Psoas muscle (tissue), 8 donors: ENCODE data around the gene ZNF263. TPM values are rescaled to one million over a fixed set of nuclear protein-coding genes. Genes with fewer than 3 reads are reported as not detected.

Experiments
- ATAC-seq, 4 donors: fragments of 200-7000 bp; cut with Tn5 transposase; one replicate each; pipeline ENCODE4 v1.9.1; 2020; ENCODE audit warnings: moderate library complexity in 3 of 4, mild to moderate bottlenecking in 2 of 4
- DNase-seq, 2 donors: peaks; one replicate each; pipeline ENCODE4 v3.0.0-alpha.2; 2020
- H3K27ac ChIP-seq: fragments of 200-600 bp; one replicate; pipeline ENCODE4 v1.8.0; 2022
- H3K27me3 ChIP-seq, 3 donors: fragments of 200-600 bp in 1 of 3; one replicate each; pipeline versions ENCODE4 v1.6.1 to v1.8.0; 2013 to 2022; ENCODE audit warnings: low read length in 2 of 3, mild to moderate bottlenecking in 2 of 3, moderate library complexity in 1 of 3; ENCODE audit not compliant: insufficient read depth in 3 of 3
- H3K36me3 ChIP-seq, 2 donors: fragments of 200-600 bp in 1 of 2; one replicate each; pipeline versions ENCODE4 v1.6.1 to v1.8.0; 2013 to 2022; ENCODE audit warnings: low read depth in 1 of 2, mild to moderate bottlenecking in 1 of 2, moderate library complexity in 1 of 2; ENCODE audit not compliant: insufficient read depth in 1 of 2
- H3K4me1 ChIP-seq: fragments of 200-600 bp; one replicate; pipeline ENCODE4 v1.8.0; 2022
- H3K4me3 ChIP-seq: fragments of 200-600 bp; one replicate; pipeline ENCODE4 v1.8.0; 2022; ENCODE audit warnings: mild to moderate bottlenecking
- H3K9me3 ChIP-seq: fragments of 200-600 bp; one replicate; pipeline ENCODE4 v1.8.0; 2022
- WGBS, 3 donors: extraction: QIAGEN DNeasy Blood & Tissue Kit; methylation state at CpG; one replicate each; pipeline versions ENCODE4 v1.1.6 to v1.1.7; 2013; 5-methylcytosine and 5-hydroxymethylcytosine counted together
- intact Hi-C, 2 donors: fragments of 100-400 bp; cut with DNase I; formaldehyde crosslinking; loops; one replicate each; pipeline versions ENCODE4 v1.11.0 to v1.14.2; 2022
- polyA plus RNA-seq, 3 donors: library from polyadenylated mRNA; stranded (reverse); fragments of 200-250 nt; gene quantifications; one replicate each; pipeline ENCODE4 v1.2.3, GENCODE V29; 2013
- total RNA-seq, 4 donors: library from RNA; stranded (reverse); fragmentation: NEBNext Ultra II Directional in 2 of 4; extraction: Animal tissue kit (Norgen Biotek cat#: 25700) in 2 of 4; gene quantifications; one replicate each; pipeline versions ENCODE4 v1.2.1 to v1.2.4, GENCODE V29; 2021 to 2023
- TF ChIP-seq, protein P1 (sequence below): fragments of 200-600 bp; IDR thresholded peaks from one replicate; pipeline ENCODE4 v1.8.0; 2022; ENCODE audit warnings: antibody characterized with exemption
- donor health status: healthy with polysubstance abuse.
- donor health status: DM: no; HTN: no; CAD: no; lungs with moderate emphysema.
- donor health status: Bipolar disorder and iron deficiency.
- donor health status: healthy.
- donor health status: DM: yes; HTN: yes; CAD: no.
- donor health status: DM: no; HTN: no; CAD: no.
- donor health status: DM: no; HTN: no; CAD: no.
- donor health status: DM: yes; HTN: yes; CAD: no.

Gene ZNF263
- total and polyA plus RNA-seq, 7 donors, result 6.1 to 23.9 (median 11.8) TPM

DNA sequence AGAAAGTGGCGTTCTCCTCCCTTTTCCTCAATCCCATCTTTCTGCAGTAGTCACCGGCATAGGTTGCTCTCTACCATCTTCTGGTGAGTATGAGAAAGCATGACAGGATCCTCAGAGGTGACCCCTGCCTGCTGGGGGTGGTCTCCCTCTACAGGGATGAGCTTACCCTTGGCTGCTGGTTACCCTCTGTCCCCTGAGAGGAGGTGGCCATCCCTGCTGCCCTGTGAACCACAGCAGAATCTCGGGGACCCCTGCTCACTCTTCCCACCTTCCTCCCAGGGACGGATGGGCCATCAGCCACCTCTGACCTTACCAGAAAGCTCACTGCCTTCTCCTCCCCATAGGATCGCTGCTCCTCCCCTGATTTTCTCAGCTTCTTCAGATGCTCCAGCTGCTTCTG lies 34.7 kb upstream of the ZNF263 start:
- Histone ChIP-seq H3K4me3 (no peak overlapping the region), H3K4me1 (no peaks in the 10 kb centered on the region), H3K36me3 (no peaks in the 10 kb centered on the region), H3K27me3 (peaks cover 0 to 8% (median 0%) of the 10 kb centered on the region in 3 donors), H3K27ac (no peak overlapping the region), H3K9me3 (no peaks in the 10 kb centered on the region)
- no peak for DNase-seq
- TF ChIP-seq, protein P1, sequence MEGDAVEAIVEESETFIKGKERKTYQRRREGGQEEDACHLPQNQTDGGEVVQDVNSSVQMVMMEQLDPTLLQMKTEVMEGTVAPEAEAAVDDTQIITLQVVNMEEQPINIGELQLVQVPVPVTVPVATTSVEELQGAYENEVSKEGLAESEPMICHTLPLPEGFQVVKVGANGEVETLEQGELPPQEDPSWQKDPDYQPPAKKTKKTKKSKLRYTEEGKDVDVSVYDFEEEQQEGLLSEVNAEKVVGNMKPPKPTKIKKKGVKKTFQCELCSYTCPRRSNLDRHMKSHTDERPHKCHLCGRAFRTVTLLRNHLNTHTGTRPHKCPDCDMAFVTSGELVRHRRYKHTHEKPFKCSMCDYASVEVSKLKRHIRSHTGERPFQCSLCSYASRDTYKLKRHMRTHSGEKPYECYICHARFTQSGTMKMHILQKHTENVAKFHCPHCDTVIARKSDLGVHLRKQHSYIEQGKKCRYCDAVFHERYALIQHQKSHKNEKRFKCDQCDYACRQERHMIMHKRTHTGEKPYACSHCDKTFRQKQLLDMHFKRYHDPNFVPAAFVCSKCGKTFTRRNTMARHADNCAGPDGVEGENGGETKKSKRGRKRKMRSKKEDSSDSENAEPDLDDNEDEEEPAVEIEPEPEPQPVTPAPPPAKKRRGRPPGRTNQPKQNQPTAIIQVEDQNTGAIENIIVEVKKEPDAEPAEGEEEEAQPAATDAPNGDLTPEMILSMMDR, result no peak
- intact Hi-C loops, result no loop called here
- ATAC-seq, result no peak
- WGBS, 3 donors, result 78 to 85% (median 81%) methylated on average over 5 of the region's 5 CpGs

DNA sequence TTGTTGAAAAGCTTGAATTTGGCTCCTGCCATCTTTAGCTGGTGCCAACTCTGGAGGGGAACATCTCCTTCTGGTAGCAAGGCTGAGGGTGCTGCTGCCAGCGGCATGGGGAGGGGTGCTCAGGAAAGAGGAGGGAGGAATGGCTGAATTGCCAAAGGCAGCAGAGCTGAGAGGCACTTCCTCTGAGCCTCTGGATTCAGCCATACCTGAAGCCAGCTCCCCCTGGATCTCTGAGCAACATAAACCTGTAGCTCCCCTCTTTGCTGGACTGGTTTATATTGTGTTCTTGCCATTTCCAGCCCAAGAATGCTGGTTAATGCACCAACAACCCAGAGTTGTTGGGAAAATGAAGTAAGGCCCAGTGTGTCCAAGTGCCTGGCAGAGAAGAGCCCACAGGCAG lies 34.3 kb upstream of the ZNF263 start:
- H3K4me1 ChIP-seq, result no peaks in the 10 kb centered on the region
- no peak overlapping the region for H3K4me3 ChIP-seq
- no peak for ATAC-seq
- TF ChIP-seq, protein P1, result no peak
- no peak for DNase-seq
- H3K36me3 ChIP-seq, result no peaks in the 10 kb centered on the region
- H3K27ac ChIP-seq, result no peak overlapping the region
- no peaks in the 10 kb centered on the region for H3K9me3 ChIP-seq
- 59 to 75% (median 63%) methylated on average over 1 of the region's 1 CpG for WGBS, 3 donors
- peaks cover 0 to 8% (median 0%) of the 10 kb centered on the region in 3 donors for H3K27me3 ChIP-seq
- intact Hi-C loops, result no loop called here

DNA sequence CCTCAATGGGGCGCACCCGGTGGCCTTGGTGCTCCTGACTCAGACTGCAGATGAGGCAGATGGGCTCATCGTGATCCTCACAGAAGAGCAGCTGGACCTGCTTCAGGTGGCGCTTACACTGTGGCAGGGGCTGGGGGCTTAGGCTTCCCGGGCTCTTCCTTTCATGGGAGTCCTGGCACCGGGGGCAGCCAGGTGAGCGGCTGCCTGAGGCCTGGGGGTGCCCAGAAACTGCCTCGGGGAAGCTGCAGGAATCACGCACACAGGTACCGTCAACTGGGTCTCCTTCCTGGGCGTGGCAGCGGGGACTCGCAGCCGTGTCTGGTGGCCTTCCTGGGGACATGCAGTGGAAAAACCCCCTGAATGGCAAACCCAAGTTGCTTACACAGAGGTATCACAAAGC lies 33.8 kb upstream of the ZNF263 start:
- no peak for DNase-seq
- H3K27ac ChIP-seq, result no peak overlapping the region
- TF ChIP-seq, protein P1, result no peak
- H3K36me3 ChIP-seq, result no peaks in the 10 kb centered on the region
- no peaks in the 10 kb centered on the region for H3K9me3 ChIP-seq
- H3K4me3 ChIP-seq, result no peak overlapping the region
- no peak for ATAC-seq
- H3K27me3 ChIP-seq, result peaks cover 0 to 9% (median 0%) of the 10 kb centered on the region in 3 donors
- no peaks in the 10 kb centered on the region for H3K4me1 ChIP-seq
- intact Hi-C loops, result no loop called here
- WGBS, 3 donors, result 77 to 81% (median 79%) methylated on average over 14 of the region's 14 CpGs

DNA sequence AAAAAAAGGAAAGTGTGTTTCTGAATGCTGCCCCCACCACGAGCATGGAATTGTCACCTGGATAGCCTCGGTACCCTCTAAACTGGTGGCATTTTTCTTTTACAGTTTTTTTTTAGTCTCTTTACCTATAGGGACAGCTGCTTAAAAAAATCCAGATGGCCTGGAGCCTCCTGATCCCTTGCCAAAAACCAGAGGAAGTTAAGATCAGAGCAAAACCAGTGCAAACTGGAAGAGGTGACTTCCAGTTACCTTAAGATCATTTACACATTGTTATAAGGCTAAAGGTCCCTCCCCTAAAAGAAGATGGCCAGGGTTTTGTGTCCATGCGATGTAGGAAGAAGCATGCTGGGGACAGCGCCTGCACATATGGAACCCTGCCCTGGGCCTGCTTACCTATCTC lies 30.3 kb upstream of the ZNF263 start:
- intact Hi-C loops, result no loop called here
- no peaks in the 10 kb centered on the region for H3K9me3 ChIP-seq
- ATAC-seq (no peak), DNase-seq (no peak)
- no peak overlapping the region for H3K27ac ChIP-seq
- no peak overlapping the region for H3K4me3 ChIP-seq
- no peaks in the 10 kb centered on the region for H3K4me1 ChIP-seq
- WGBS, 3 donors, result 66 to 75% (median 71%) methylated on average over 4 of the region's 4 CpGs
- H3K36me3 ChIP-seq, result no peaks in the 10 kb centered on the region
- peaks cover 0 to 10% (median 9%) of the 10 kb centered on the region in 3 donors for H3K27me3 ChIP-seq
- TF ChIP-seq, protein P1, result no peak

DNA sequence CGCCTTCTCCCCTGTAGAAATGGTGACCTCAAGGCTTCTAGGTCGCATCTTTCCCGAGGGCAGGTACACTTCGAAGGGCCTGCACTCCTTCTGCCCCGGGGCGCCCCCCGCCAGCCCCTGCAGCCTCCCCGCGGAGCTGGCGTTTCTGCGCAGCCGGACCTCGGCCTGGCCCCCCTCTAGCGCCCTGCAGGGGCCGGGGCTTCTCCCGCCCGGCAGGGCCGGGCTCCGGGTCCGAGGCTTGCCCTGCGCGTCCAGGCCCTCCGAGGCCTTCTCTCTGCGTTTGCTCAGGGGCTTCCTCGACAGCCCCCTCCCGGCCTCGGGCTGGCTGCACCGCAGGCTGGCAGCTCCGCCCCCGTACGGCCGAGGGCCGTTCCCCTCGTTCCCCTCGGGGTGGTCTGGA lies 29.0 kb upstream of the ZNF263 start:
- no peaks in the 10 kb centered on the region for H3K4me1 ChIP-seq
- peaks cover 0 to 10% (median 9%) of the 10 kb centered on the region in 3 donors for H3K27me3 ChIP-seq
- WGBS, 3 donors, result 40 to 49% (median 44%) methylated on average over 23 to 35 of the region's 35 CpGs
- TF ChIP-seq, protein P1, result no peak
- DNase-seq (no peak), ATAC-seq (no peak)
- no peak overlapping the region for H3K27ac ChIP-seq
- H3K4me3 ChIP-seq, result no peak overlapping the region
- H3K36me3 ChIP-seq, result no peaks in the 10 kb centered on the region
- H3K9me3 ChIP-seq, result no peaks in the 10 kb centered on the region
- intact Hi-C loops, result no loop called here
